B cell (primary cell): Measurements from ENCODE around the gene TEKT3. TPM values are rescaled to one million over a fixed set of nuclear protein-coding genes. Genes with fewer than 3 reads are reported as not detected.

ENCODE experiments used
- ATAC-seq: fragments of 200-7000 bp; cut with Tn5 transposase; one replicate; pipeline ENCODE4 v1.10.0; 2021; ENCODE audit warnings: low read depth, mild to moderate bottlenecking, moderate number of reproducible peaks, moderate library complexity
- CTCF ChIA-PET: fragments of 350-600 bp; sonication (Branson Sonifier 250); formaldehyde crosslinking; loops from one replicate; lab custom pipeline; 2021; ENCODE audit warnings: antibody characterized with exemption, inconsistent platforms; lab: Charles Lee
- POLR2A ChIA-PET: fragments of 350-600 bp; sonication (Branson Sonifier 250); formaldehyde crosslinking; loops from one replicate; lab custom pipeline; 2021; ENCODE audit warnings: antibody characterized with exemption; lab: Charles Lee
- DNase-seq: peaks from one replicate; pipeline ENCODE4 v3.0.0; 2013
- H2AFZ ChIP-seq: 2 replicates; pipeline ENCODE4 v1.6.1; 2012; ENCODE audit warnings: mild to moderate bottlenecking, low read depth, low read length; ENCODE audit not compliant: insufficient read depth, poor library complexity, severe bottlenecking
- H3K27ac ChIP-seq, 2 donors: 1 replicate in 1 of 2; 2 replicates in 1 of 2; pipeline ENCODE4 v1.5.1; 2012 to 2013; ENCODE audit warnings: low read length in 2 of 2, mild to moderate bottlenecking in 2 of 2, moderate library complexity in 1 of 2
- H3K27me3 ChIP-seq, 4 experiments: fragments of 200-600 bp in 1 of 4; sonication (generic) in 1 of 4; replicated peaks in 1 of 4; 1 replicate in 2 of 4; 2 replicates in 2 of 4; pipeline versions ENCODE4 v1.6.1 to v1.7.0; 2013 to 2016; ENCODE audit warnings: low read length in 3 of 4, mild to moderate bottlenecking in 2 of 4, mixed read lengths in 1 of 4, moderate library complexity in 1 of 4; ENCODE audit not compliant: insufficient read depth in 4 of 4, control insufficient read depth in 3 of 4; ENCODE audit errors: control extremely low read depth in 1 of 4
- H3K36me3 ChIP-seq, 2 experiments: replicated peaks in 1 of 2; 1 replicate in 1 of 2; 2 replicates in 1 of 2; pipeline versions ENCODE4 v1.6.1 to v1.7.1; 2013; ENCODE audit warnings: low read length in 1 of 2; ENCODE audit not compliant: insufficient read depth in 2 of 2, control insufficient read depth in 1 of 2; ENCODE audit errors: control extremely low read depth in 1 of 2, extremely low read depth in 1 of 2
- H3K4me1 ChIP-seq, 2 donors: fragments of 200-600 bp in 1 of 2; sonication (generic) in 1 of 2; 1 replicate in 1 of 2; 2 replicates in 1 of 2; pipeline versions ENCODE4 v1.5.1 to v1.6.1; 2013 to 2017; ENCODE audit warnings: low read length in 2 of 2; ENCODE audit not compliant: control insufficient read depth in 2 of 2, insufficient read depth in 2 of 2
- H3K4me2 ChIP-seq: replicated peaks from 2 replicates; pipeline ENCODE3; 2012; ENCODE audit warnings: mild to moderate bottlenecking, low read depth, low read length; ENCODE audit not compliant: poor library complexity, severe bottlenecking
- H3K4me3 ChIP-seq, 5 experiments: fragments of 200-600 bp in 1 of 5; sonication (generic) in 1 of 5; 1 replicate in 3 of 5; 2 replicates in 2 of 5; pipeline versions ENCODE4 v1.5.1 to v1.7.0; 2011 to 2016; ENCODE audit warnings: low read length in 4 of 5, mild to moderate bottlenecking in 4 of 5, low read depth in 2 of 5, control low read depth in 1 of 5, moderate library complexity in 1 of 5; ENCODE audit not compliant: insufficient read depth in 1 of 5; ENCODE audit errors: control extremely low read depth in 1 of 5, extremely low read depth in 1 of 5
- H3K79me2 ChIP-seq: fragments of 200-600 bp; sonication (generic); one replicate; pipeline ENCODE4 v1.6.0; 2016; ENCODE audit warnings: low read length; ENCODE audit not compliant: control insufficient read depth, insufficient read depth
- H3K9ac ChIP-seq: fragments of 200-600 bp; sonication (generic); 2 replicates; pipeline ENCODE4 v1.6.1; 2017; ENCODE audit warnings: mild to moderate bottlenecking, low read length, moderate library complexity
- H3K9me3 ChIP-seq, 3 donors: one replicate each; pipeline versions ENCODE4 v1.6.1 to v1.7.1; 2013; ENCODE audit warnings: low read length in 2 of 3; ENCODE audit not compliant: control insufficient read depth in 2 of 3, insufficient read depth in 1 of 3; ENCODE audit errors: control extremely low read depth in 1 of 3
- H4K20me1 ChIP-seq: 2 replicates; pipeline ENCODE4 v1.6.0; 2012; ENCODE audit warnings: mild to moderate bottlenecking, low read length; ENCODE audit not compliant: insufficient read depth, control insufficient read depth, poor library complexity, severe bottlenecking
- H3K27ac Mint-ChIP-seq: one replicate; pipeline ENCODE4 v1.8.0; 2021; ENCODE audit warnings: mixed read lengths
- H3K27me3 Mint-ChIP-seq: one replicate; pipeline ENCODE4 v1.8.0; 2021; ENCODE audit warnings: mixed read lengths
- H3K4me1 Mint-ChIP-seq: one replicate; pipeline ENCODE4 v1.8.0; 2021; ENCODE audit warnings: mixed read lengths
- H3K4me3 Mint-ChIP-seq: one replicate; pipeline ENCODE4 v1.8.0; 2021; ENCODE audit warnings: mixed read lengths
- H3K9me3 Mint-ChIP-seq: one replicate; pipeline ENCODE4 v1.8.0; 2022; ENCODE audit warnings: mixed read lengths; ENCODE audit not compliant: insufficient read depth
- EZH2 ChIP-seq: IDR thresholded peaks from 2 replicates; pipeline ENCODE4 v1.6.1; 2012; ENCODE audit warnings: borderline replicate concordance, low read depth, mild to moderate bottlenecking, moderate library complexity, low read length; ENCODE audit not compliant: insufficient read depth, poor library complexity, severe bottlenecking
- WGBS: methylation state at CpG from one replicate; pipeline ENCODE4 v1.1.5; 2013; ENCODE audit warnings: missing lambda C conversion rate; ENCODE audit not compliant: insufficient coverage; 5-methylcytosine and 5-hydroxymethylcytosine counted together
- intact Hi-C: fragments of 100-400 bp; cut with micrococcal nuclease; formaldehyde crosslinking; loops from one replicate; pipeline ENCODE4 v1.10.0; 2022
- polyA plus RNA-seq: library from polyadenylated mRNA; depleted of rRNA; stranded (reverse); fragments of >200 nt; gene quantifications from 2 replicates; pipeline ENCODE4 v1.2.3, GENCODE V29; 2012
- total RNA-seq, 2 donors: library from RNA; stranded (reverse); fragments of 120-200 nt in 1 of 2; gene quantifications; 1 replicate in 1 of 2; 2 replicates in 1 of 2; pipeline versions ENCODE4 v1.2.3 to v1.2.4, GENCODE V29; 2013 to 2022
- TF ChIP-seq, protein P1 (sequence below): fragments of 200-600 bp; IDR thresholded peaks from one replicate; pipeline ENCODE4 v1.8.0; 2022; ENCODE audit warnings: antibody characterized with exemption, mild to moderate bottlenecking

The TEKT3 gene
- total and polyA plus RNA-seq, 2 donors (not counting 1 experiment from before 2014, with no cell fraction given): 0.49 to 1.8 TPM

DNA sequence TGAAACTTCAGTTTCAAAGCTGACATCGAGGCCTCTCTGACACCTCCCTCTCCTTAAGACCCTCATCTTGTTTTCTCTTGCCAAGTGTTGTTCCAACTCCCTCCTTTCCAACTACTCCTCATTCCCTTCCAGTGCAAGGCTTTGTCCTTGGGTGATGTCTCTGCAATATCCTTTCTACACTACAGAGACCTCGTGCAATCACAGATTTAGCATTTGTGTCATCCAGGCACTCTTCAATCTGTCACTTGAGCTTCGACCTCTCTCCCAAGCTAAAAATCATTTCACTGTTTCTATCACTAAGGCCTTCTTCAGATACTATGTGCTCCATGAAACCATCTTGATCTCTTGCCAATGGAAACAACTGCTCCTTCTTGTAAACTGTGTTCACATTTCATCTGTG is 31.6 kb downstream of the TEKT3 start:
- H2AFZ ChIP-seq: no peak overlapping the region
- no peaks in the 10 kb centered on the region for H4K20me1 ChIP-seq
- peaks cover 0 to 2% (median 0%) of the 10 kb centered on the region in 4 experiments for H3K27me3 ChIP-seq
- 85% methylated on average over 3 of the region's 3 CpGs for WGBS
- no peak for ATAC-seq
- no peaks in the 10 kb centered on the region for H3K36me3 ChIP-seq
- Mint-ChIP-seq H3K4me3 (no peak overlapping the region), H3K4me1 (no peaks in the 10 kb centered on the region), H3K27ac (no peak overlapping the region), H3K9me3 (no peaks in the 10 kb centered on the region), H3K27me3 (peaks cover 4% of the 10 kb centered on the region)
- H3K4me3 ChIP-seq: no peak overlapping the region
- H3K79me2 ChIP-seq: no peaks in the 10 kb centered on the region
- H3K4me2 ChIP-seq: no peak overlapping the region
- POLR2A ChIA-PET: no interaction called here
- CTCF ChIA-PET: no interaction called here
- TF ChIP-seq, protein P1, sequence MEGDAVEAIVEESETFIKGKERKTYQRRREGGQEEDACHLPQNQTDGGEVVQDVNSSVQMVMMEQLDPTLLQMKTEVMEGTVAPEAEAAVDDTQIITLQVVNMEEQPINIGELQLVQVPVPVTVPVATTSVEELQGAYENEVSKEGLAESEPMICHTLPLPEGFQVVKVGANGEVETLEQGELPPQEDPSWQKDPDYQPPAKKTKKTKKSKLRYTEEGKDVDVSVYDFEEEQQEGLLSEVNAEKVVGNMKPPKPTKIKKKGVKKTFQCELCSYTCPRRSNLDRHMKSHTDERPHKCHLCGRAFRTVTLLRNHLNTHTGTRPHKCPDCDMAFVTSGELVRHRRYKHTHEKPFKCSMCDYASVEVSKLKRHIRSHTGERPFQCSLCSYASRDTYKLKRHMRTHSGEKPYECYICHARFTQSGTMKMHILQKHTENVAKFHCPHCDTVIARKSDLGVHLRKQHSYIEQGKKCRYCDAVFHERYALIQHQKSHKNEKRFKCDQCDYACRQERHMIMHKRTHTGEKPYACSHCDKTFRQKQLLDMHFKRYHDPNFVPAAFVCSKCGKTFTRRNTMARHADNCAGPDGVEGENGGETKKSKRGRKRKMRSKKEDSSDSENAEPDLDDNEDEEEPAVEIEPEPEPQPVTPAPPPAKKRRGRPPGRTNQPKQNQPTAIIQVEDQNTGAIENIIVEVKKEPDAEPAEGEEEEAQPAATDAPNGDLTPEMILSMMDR: no peak
- no peak for TF ChIP-seq EZH2
- H3K9ac ChIP-seq: no peak overlapping the region
- intact Hi-C loops: no loop called here
- DNase-seq: no peak
- H3K27ac ChIP-seq: no peak overlapping the region
- H3K4me1 ChIP-seq: no peaks in the 10 kb centered on the region
- H3K9me3 ChIP-seq: no peaks in the 10 kb centered on the region

GRCh38 chr17:15309236-15309635 is 32.2 kb downstream of the TEKT3 start:
- DNase-seq (no peak), ATAC-seq (no peak)
- Mint-ChIP-seq H3K4me1 (no peaks in the 10 kb centered on the region), H3K4me3 (no peak overlapping the region), H3K9me3 (no peaks in the 10 kb centered on the region), H3K27ac (no peak overlapping the region), H3K27me3 (peaks cover under 1% of the 10 kb centered on the region)
- Histone ChIP-seq H3K9ac (no peak overlapping the region), H3K4me1 (no peaks in the 10 kb centered on the region), H3K4me2 (no peak overlapping the region), H3K79me2 (no peaks in the 10 kb centered on the region), H3K27me3 (peaks cover 0 to 3% (median 1%) of the 10 kb centered on the region in 4 experiments), H3K4me3 (no peak overlapping the region), H4K20me1 (no peaks in the 10 kb centered on the region), H2AFZ (no peak overlapping the region), H3K27ac (no peak overlapping the region), H3K9me3 (no peaks in the 10 kb centered on the region), H3K36me3 (no peaks in the 10 kb centered on the region)
- TF ChIP-seq, protein P1: no peak
- TF ChIP-seq EZH2: no peak
- ChIA-PET POLR2A (no interaction called here), CTCF (no interaction called here)
- intact Hi-C loops: no loop called here
- WGBS: 95% methylated on average over 3 of the region's 3 CpGs
